ENCODE data around the gene ADAMTS1.

- TF ChIP-seq REST (tag by site-specific recombination; IDR thresholded peaks at IDR 0.05) (no peak), MZF1 (tag by site-specific recombination; IDR thresholded peaks at IDR 0.05; ENCODE audit: borderline replicate concordance) (no peak), ZBTB44 (tag by site-specific recombination; IDR thresholded peaks at IDR 0.05) (no peak), ZSCAN30 (tag by site-specific recombination; IDR thresholded peaks at IDR 0.05) (no peak), CTCF (tag by site-specific recombination; IDR thresholded peaks at IDR 0.05) (no peak), ZNF423 (tag by site-specific recombination; IDR thresholded peaks at IDR 0.05) (no peak), BCL11A (tag by site-specific recombination; IDR thresholded peaks at IDR 0.05; ENCODE audit: low read depth) (no peak), ZNF394 (tag by site-specific recombination; IDR thresholded peaks at IDR 0.05; ENCODE audit: borderline replicate concordance) (no peak), SALL2 (tag by site-specific recombination; IDR thresholded peaks at IDR 0.05; ENCODE audit: borderline replicate concordance) (no peak), ZNF747 (tag by site-specific recombination; IDR thresholded peaks at IDR 0.05) (no peak), ZBTB20 (tag by site-specific recombination; IDR thresholded peaks at IDR 0.05) (no peak), ZNF239 (tag by site-specific recombination; IDR thresholded peaks at IDR 0.05) (no peak), ZNF324 (tag by site-specific recombination; IDR thresholded peaks at IDR 0.05) (no peak)
Observed at GRCh38 chr21:26790296-26790695, 54.9 kb downstream of the ADAMTS1 start.

All from HEK293 (cell line).